DOHH2 (cell line): Measurements from ENCODE around the gene ADAMTS2.

Experiments
- H3F3A ChIP-seq: fragments of 200-600 bp; sonication (generic), shearing (Covaris generic); 2 replicates; pipeline ENCODE4 v1.6.0; 2016; ENCODE audit warnings: antibody characterized with exemption, mild to moderate bottlenecking; ENCODE audit not compliant: control insufficient read depth, insufficient read depth
- H3K27ac ChIP-seq: fragments of 200-600 bp; sonication (generic); 2 replicates; pipeline ENCODE4 v1.5.1; 2014; ENCODE audit warnings: low read depth, mild to moderate bottlenecking, low read length, moderate library complexity
- H3K27me3 ChIP-seq: fragments of 200-600 bp; sonication (generic); 2 replicates; pipeline ENCODE4 v1.6.1; 2014; ENCODE audit warnings: mild to moderate bottlenecking, low read length, mixed read lengths; ENCODE audit not compliant: control insufficient read depth
- H3K36me3 ChIP-seq: fragments of 200-600 bp; sonication (generic); 2 replicates; pipeline ENCODE4 v1.6.1; 2014; ENCODE audit warnings: mild to moderate bottlenecking, low read length, moderate library complexity, mixed read lengths; ENCODE audit not compliant: control insufficient read depth
- H3K4me1 ChIP-seq: fragments of 200-600 bp; sonication (generic); 2 replicates; pipeline ENCODE4 v1.6.1; 2014; ENCODE audit warnings: mild to moderate bottlenecking, low read length, mixed read lengths; ENCODE audit not compliant: control insufficient read depth
- H3K4me2 ChIP-seq: fragments of 200-600 bp; sonication (generic); 2 replicates; pipeline ENCODE4 v1.6.0; 2014; ENCODE audit warnings: mild to moderate bottlenecking, low read length, moderate library complexity
- H3K4me3 ChIP-seq: fragments of 200-600 bp; sonication (generic); 2 replicates; pipeline ENCODE4 v1.5.1; 2014; ENCODE audit warnings: mild to moderate bottlenecking, low read length, mixed read lengths
- H3K79me2 ChIP-seq: fragments of 200-600 bp; sonication (generic); 2 replicates; pipeline ENCODE4 v1.6.1; 2014; ENCODE audit warnings: mild to moderate bottlenecking, low read length, mixed read lengths; ENCODE audit not compliant: control insufficient read depth
- H3K9me2 ChIP-seq: fragments of 200-600 bp; sonication (generic); replicated peaks from 2 replicates; pipeline ENCODE4 v1.6.1; 2014; ENCODE audit warnings: mild to moderate bottlenecking, low read length, mixed read lengths; ENCODE audit not compliant: control insufficient read depth
- H3K9me3 ChIP-seq: fragments of 200-600 bp; sonication (generic); 2 replicates; pipeline ENCODE4 v1.6.1; 2014; ENCODE audit warnings: antibody characterized with exemption, low read length, mixed read lengths; ENCODE audit not compliant: control insufficient read depth, insufficient read depth
- H4K20me1 ChIP-seq: fragments of 200-600 bp; sonication (generic); 2 replicates; pipeline ENCODE4 v1.6.0; 2014; ENCODE audit warnings: low read depth, mild to moderate bottlenecking, antibody characterized with exemption, low read length, moderate library complexity; ENCODE audit not compliant: control insufficient read depth, insufficient read depth
- CTCF ChIP-seq: fragments of 200-600 bp; sonication (generic); IDR thresholded peaks from one replicate; pipeline ENCODE4 v1.5.1; 2014; ENCODE audit warnings: antibody characterized with exemption, mild to moderate bottlenecking, low read depth, low read length; ENCODE audit not compliant: poor library complexity, severe bottlenecking
- EZH2phosphoT487 ChIP-seq: fragments of 200-600 bp; sonication (generic); IDR thresholded peaks from 2 replicates; pipeline ENCODE4 v1.6.1; 2017; ENCODE audit warnings: borderline replicate concordance, mild to moderate bottlenecking, antibody characterized with exemption, low read length, moderate library complexity, mixed read lengths

ADAMTS2 gene

GRCh38 chr5:179380211-179381035 lies 35.2 kb upstream of the ADAMTS2 start:
- no peaks in the 10 kb centered on the region for H3K4me1 ChIP-seq
- H3K4me3 ChIP-seq: no peak overlapping the region
- H4K20me1 ChIP-seq: no peaks in the 10 kb centered on the region
- no peaks in the 10 kb centered on the region for H3K9me2 ChIP-seq
- TF ChIP-seq CTCF (no peak), EZH2phosphoT487 (no peak)
- H3K4me2 ChIP-seq: no peak overlapping the region
- no peaks in the 10 kb centered on the region for H3K36me3 ChIP-seq
- no peak overlapping the region for H3K27ac ChIP-seq
- H3F3A ChIP-seq: no peaks in the 10 kb centered on the region
- H3K27me3 ChIP-seq: no peaks in the 10 kb centered on the region
- H3K9me3 ChIP-seq: no peaks in the 10 kb centered on the region
- H3K79me2 ChIP-seq: no peaks in the 10 kb centered on the region

GRCh38 chr5:179379321-179379890 lies 34.1 kb upstream of the ADAMTS2 start:
- Histone ChIP-seq H3K4me1 (no peaks in the 10 kb centered on the region), H3K79me2 (no peaks in the 10 kb centered on the region), H3K9me2 (no peaks in the 10 kb centered on the region), H3K27ac (no peak overlapping the region), H3K36me3 (no peaks in the 10 kb centered on the region), H3K4me3 (no peak overlapping the region), H3F3A (no peaks in the 10 kb centered on the region), H4K20me1 (no peaks in the 10 kb centered on the region), H3K9me3 (no peaks in the 10 kb centered on the region), H3K4me2 (no peak overlapping the region), H3K27me3 (no peaks in the 10 kb centered on the region)
- no peak for TF ChIP-seq EZH2phosphoT487
- no peak for TF ChIP-seq CTCF

GRCh38 chr5:179378441-179379271 lies 33.4 kb upstream of the ADAMTS2 start:
- H3K4me3 ChIP-seq: no peak overlapping the region
- H3K4me2 ChIP-seq: no peak overlapping the region
- no peaks in the 10 kb centered on the region for H3K27me3 ChIP-seq

More at GRCh38 chr5:179378441-179379271, 33.4 kb upstream of the ADAMTS2 start:
- no peak for TF ChIP-seq EZH2phosphoT487
- TF ChIP-seq CTCF: no peak
- Histone ChIP-seq H3K79me2 (no peaks in the 10 kb centered on the region), H3K9me2 (no peaks in the 10 kb centered on the region), H3K4me1 (no peaks in the 10 kb centered on the region), H3K9me3 (no peaks in the 10 kb centered on the region), H3F3A (no peaks in the 10 kb centered on the region), H4K20me1 (no peaks in the 10 kb centered on the region), H3K36me3 (no peaks in the 10 kb centered on the region), H3K27ac (no peak overlapping the region)
